B cell (primary cell): Measurements from ENCODE around the gene ZRANB3. TPM values are rescaled to one million over a fixed set of nuclear protein-coding genes. Genes with fewer than 3 reads are reported as not detected.

Experiments
- ATAC-seq: fragments of 200-7000 bp; cut with Tn5 transposase; one replicate; pipeline ENCODE4 v1.10.0; 2021; ENCODE audit warnings: low read depth, mild to moderate bottlenecking, moderate number of reproducible peaks, moderate library complexity
- CTCF ChIA-PET: fragments of 350-600 bp; sonication (Branson Sonifier 250); formaldehyde crosslinking; loops from one replicate; lab custom pipeline; 2021; ENCODE audit warnings: antibody characterized with exemption, inconsistent platforms; lab: Charles Lee
- POLR2A ChIA-PET: fragments of 350-600 bp; sonication (Branson Sonifier 250); formaldehyde crosslinking; loops from one replicate; lab custom pipeline; 2021; ENCODE audit warnings: antibody characterized with exemption; lab: Charles Lee
- DNase-seq: peaks from one replicate; pipeline ENCODE4 v3.0.0; 2013
- H2AFZ ChIP-seq: 2 replicates; pipeline ENCODE4 v1.6.1; 2012; ENCODE audit warnings: mild to moderate bottlenecking, low read depth, low read length; ENCODE audit not compliant: insufficient read depth, poor library complexity, severe bottlenecking
- H3K27ac ChIP-seq, 2 donors: 1 replicate in 1 of 2; 2 replicates in 1 of 2; pipeline ENCODE4 v1.5.1; 2012 to 2013; ENCODE audit warnings: low read length in 2 of 2, mild to moderate bottlenecking in 2 of 2, moderate library complexity in 1 of 2
- H3K27me3 ChIP-seq, 4 experiments: fragments of 200-600 bp in 1 of 4; sonication (generic) in 1 of 4; replicated peaks in 1 of 4; 1 replicate in 2 of 4; 2 replicates in 2 of 4; pipeline versions ENCODE4 v1.6.1 to v1.7.0; 2013 to 2016; ENCODE audit warnings: low read length in 3 of 4, mild to moderate bottlenecking in 2 of 4, mixed read lengths in 1 of 4, moderate library complexity in 1 of 4; ENCODE audit not compliant: insufficient read depth in 4 of 4, control insufficient read depth in 3 of 4; ENCODE audit errors: control extremely low read depth in 1 of 4
- H3K36me3 ChIP-seq, 2 experiments: replicated peaks in 1 of 2; 1 replicate in 1 of 2; 2 replicates in 1 of 2; pipeline versions ENCODE4 v1.6.1 to v1.7.1; 2013; ENCODE audit warnings: low read length in 1 of 2; ENCODE audit not compliant: insufficient read depth in 2 of 2, control insufficient read depth in 1 of 2; ENCODE audit errors: control extremely low read depth in 1 of 2, extremely low read depth in 1 of 2
- H3K4me1 ChIP-seq, 2 donors: fragments of 200-600 bp in 1 of 2; sonication (generic) in 1 of 2; 1 replicate in 1 of 2; 2 replicates in 1 of 2; pipeline versions ENCODE4 v1.5.1 to v1.6.1; 2013 to 2017; ENCODE audit warnings: low read length in 2 of 2; ENCODE audit not compliant: control insufficient read depth in 2 of 2, insufficient read depth in 2 of 2
- H3K4me2 ChIP-seq: replicated peaks from 2 replicates; pipeline ENCODE3; 2012; ENCODE audit warnings: mild to moderate bottlenecking, low read depth, low read length; ENCODE audit not compliant: poor library complexity, severe bottlenecking
- H3K4me3 ChIP-seq, 5 experiments: fragments of 200-600 bp in 1 of 5; sonication (generic) in 1 of 5; 1 replicate in 3 of 5; 2 replicates in 2 of 5; pipeline versions ENCODE4 v1.5.1 to v1.7.0; 2011 to 2016; ENCODE audit warnings: low read length in 4 of 5, mild to moderate bottlenecking in 4 of 5, low read depth in 2 of 5, control low read depth in 1 of 5, moderate library complexity in 1 of 5; ENCODE audit not compliant: insufficient read depth in 1 of 5; ENCODE audit errors: control extremely low read depth in 1 of 5, extremely low read depth in 1 of 5
- H3K79me2 ChIP-seq: fragments of 200-600 bp; sonication (generic); one replicate; pipeline ENCODE4 v1.6.0; 2016; ENCODE audit warnings: low read length; ENCODE audit not compliant: control insufficient read depth, insufficient read depth
- H3K9ac ChIP-seq: fragments of 200-600 bp; sonication (generic); 2 replicates; pipeline ENCODE4 v1.6.1; 2017; ENCODE audit warnings: mild to moderate bottlenecking, low read length, moderate library complexity
- H3K9me3 ChIP-seq, 3 donors: one replicate each; pipeline versions ENCODE4 v1.6.1 to v1.7.1; 2013; ENCODE audit warnings: low read length in 2 of 3; ENCODE audit not compliant: control insufficient read depth in 2 of 3, insufficient read depth in 1 of 3; ENCODE audit errors: control extremely low read depth in 1 of 3
- H4K20me1 ChIP-seq: 2 replicates; pipeline ENCODE4 v1.6.0; 2012; ENCODE audit warnings: mild to moderate bottlenecking, low read length; ENCODE audit not compliant: insufficient read depth, control insufficient read depth, poor library complexity, severe bottlenecking
- H3K27ac Mint-ChIP-seq: one replicate; pipeline ENCODE4 v1.8.0; 2021; ENCODE audit warnings: mixed read lengths
- H3K27me3 Mint-ChIP-seq: one replicate; pipeline ENCODE4 v1.8.0; 2021; ENCODE audit warnings: mixed read lengths
- H3K4me1 Mint-ChIP-seq: one replicate; pipeline ENCODE4 v1.8.0; 2021; ENCODE audit warnings: mixed read lengths
- H3K4me3 Mint-ChIP-seq: one replicate; pipeline ENCODE4 v1.8.0; 2021; ENCODE audit warnings: mixed read lengths
- H3K9me3 Mint-ChIP-seq: one replicate; pipeline ENCODE4 v1.8.0; 2022; ENCODE audit warnings: mixed read lengths; ENCODE audit not compliant: insufficient read depth
- EZH2 ChIP-seq: IDR thresholded peaks from 2 replicates; pipeline ENCODE4 v1.6.1; 2012; ENCODE audit warnings: borderline replicate concordance, low read depth, mild to moderate bottlenecking, moderate library complexity, low read length; ENCODE audit not compliant: insufficient read depth, poor library complexity, severe bottlenecking
- WGBS: methylation state at CpG from one replicate; pipeline ENCODE4 v1.1.5; 2013; ENCODE audit warnings: missing lambda C conversion rate; ENCODE audit not compliant: insufficient coverage; 5-methylcytosine and 5-hydroxymethylcytosine counted together
- intact Hi-C: fragments of 100-400 bp; cut with micrococcal nuclease; formaldehyde crosslinking; loops from one replicate; pipeline ENCODE4 v1.10.0; 2022
- polyA plus RNA-seq: library from polyadenylated mRNA; depleted of rRNA; stranded (reverse); fragments of >200 nt; gene quantifications from 2 replicates; pipeline ENCODE4 v1.2.3, GENCODE V29; 2012
- total RNA-seq, 2 donors: library from RNA; stranded (reverse); fragments of 120-200 nt in 1 of 2; gene quantifications; 1 replicate in 1 of 2; 2 replicates in 1 of 2; pipeline versions ENCODE4 v1.2.3 to v1.2.4, GENCODE V29; 2013 to 2022
- TF ChIP-seq, protein P1 (sequence below): fragments of 200-600 bp; IDR thresholded peaks from one replicate; pipeline ENCODE4 v1.8.0; 2022; ENCODE audit warnings: antibody characterized with exemption, mild to moderate bottlenecking

ZRANB3 gene
- total and polyA plus RNA-seq, 2 donors (not counting 1 experiment from before 2014, with no cell fraction given): 2.4 to 9.8 TPM

GRCh38 chr2:135189148-135189547 is 341.9 kb downstream of the ZRANB3 start:
- POLR2A ChIA-PET: no interaction called here
- intact Hi-C loops: no loop called here
- Histone ChIP-seq H4K20me1 (no peaks in the 10 kb centered on the region), H3K4me3 (no peak overlapping the region), H3K27ac (no peak overlapping the region), H3K4me2 (no peak overlapping the region), H3K9me3 (peaks cover 3 to 26% (median 17%) of the 10 kb centered on the region in 3 donors), H3K27me3 (no peaks in the 10 kb centered on the region), H3K36me3 (peaks cover 0 to 4% of the 10 kb centered on the region in 2 experiments), H2AFZ (no peak overlapping the region), H3K4me1 (no peaks in the 10 kb centered on the region), H3K79me2 (no peaks in the 10 kb centered on the region), H3K9ac (no peak overlapping the region)
- no peak overlapping the region for H3K27ac Mint-ChIP-seq
- no peak overlapping the region for H3K4me3 Mint-ChIP-seq
- ATAC-seq (no peak), DNase-seq (no peak)
- H3K4me1 Mint-ChIP-seq: no peaks in the 10 kb centered on the region
- no peak for TF ChIP-seq EZH2
- TF ChIP-seq, protein P1, sequence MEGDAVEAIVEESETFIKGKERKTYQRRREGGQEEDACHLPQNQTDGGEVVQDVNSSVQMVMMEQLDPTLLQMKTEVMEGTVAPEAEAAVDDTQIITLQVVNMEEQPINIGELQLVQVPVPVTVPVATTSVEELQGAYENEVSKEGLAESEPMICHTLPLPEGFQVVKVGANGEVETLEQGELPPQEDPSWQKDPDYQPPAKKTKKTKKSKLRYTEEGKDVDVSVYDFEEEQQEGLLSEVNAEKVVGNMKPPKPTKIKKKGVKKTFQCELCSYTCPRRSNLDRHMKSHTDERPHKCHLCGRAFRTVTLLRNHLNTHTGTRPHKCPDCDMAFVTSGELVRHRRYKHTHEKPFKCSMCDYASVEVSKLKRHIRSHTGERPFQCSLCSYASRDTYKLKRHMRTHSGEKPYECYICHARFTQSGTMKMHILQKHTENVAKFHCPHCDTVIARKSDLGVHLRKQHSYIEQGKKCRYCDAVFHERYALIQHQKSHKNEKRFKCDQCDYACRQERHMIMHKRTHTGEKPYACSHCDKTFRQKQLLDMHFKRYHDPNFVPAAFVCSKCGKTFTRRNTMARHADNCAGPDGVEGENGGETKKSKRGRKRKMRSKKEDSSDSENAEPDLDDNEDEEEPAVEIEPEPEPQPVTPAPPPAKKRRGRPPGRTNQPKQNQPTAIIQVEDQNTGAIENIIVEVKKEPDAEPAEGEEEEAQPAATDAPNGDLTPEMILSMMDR: no peak
- no CpG with 5 or more reads among the region's 1 CpG for WGBS
- H3K9me3 Mint-ChIP-seq: peaks cover 10% of the 10 kb centered on the region
- CTCF ChIA-PET: no interaction called here
- H3K27me3 Mint-ChIP-seq: no peaks in the 10 kb centered on the region

- Histone ChIP-seq H3K9me3 (peaks cover 1 to 21% (median 17%) of the 10 kb centered on the region in 3 donors), H3K4me2 (no peak overlapping the region), H2AFZ (no peak overlapping the region), H3K27ac (no peak overlapping the region), H3K27me3 (no peaks in the 10 kb centered on the region), H3K4me3 (no peak overlapping the region), H3K4me1 (no peaks in the 10 kb centered on the region), H3K79me2 (no peaks in the 10 kb centered on the region), H3K36me3 (peaks cover 0 to 4% of the 10 kb centered on the region in 2 experiments), H3K9ac (no peak overlapping the region), H4K20me1 (no peaks in the 10 kb centered on the region)
- CTCF ChIA-PET: no interaction called here
- no peak overlapping the region for H3K27ac Mint-ChIP-seq
- POLR2A ChIA-PET: no interaction called here
- WGBS: 100% methylated on average over 2 of the region's 3 CpGs
- H3K9me3 Mint-ChIP-seq: peaks cover 6% of the 10 kb centered on the region
- intact Hi-C loops: no loop called here
- no peak overlapping the region for H3K4me3 Mint-ChIP-seq
- no peaks in the 10 kb centered on the region for H3K4me1 Mint-ChIP-seq
- DNase-seq (no peak), ATAC-seq (no peak)
- TF ChIP-seq, protein P1: no peak
- no peak for TF ChIP-seq EZH2
- H3K27me3 Mint-ChIP-seq: no peaks in the 10 kb centered on the region
Observed at GRCh38 chr2:135187270-135187669, 343.7 kb downstream of the ZRANB3 start.
